VCaP (cell line): Measurements from ENCODE around the gene UBALD1.

Source experiments
- H3K27ac ChIP-seq: fragments of 450-650 bp; 2 replicates; pipeline ENCODE4 v1.5.1; 2017
- TF ChIP-seq, protein P1 (sequence below): fragments of 450-650 bp; conservative IDR thresholded peaks from 2 replicates; pipeline ENCODE4 v1.5.1; 2017; ENCODE audit warnings: mild to moderate bottlenecking, moderate library complexity

The UBALD1 gene

DNA sequence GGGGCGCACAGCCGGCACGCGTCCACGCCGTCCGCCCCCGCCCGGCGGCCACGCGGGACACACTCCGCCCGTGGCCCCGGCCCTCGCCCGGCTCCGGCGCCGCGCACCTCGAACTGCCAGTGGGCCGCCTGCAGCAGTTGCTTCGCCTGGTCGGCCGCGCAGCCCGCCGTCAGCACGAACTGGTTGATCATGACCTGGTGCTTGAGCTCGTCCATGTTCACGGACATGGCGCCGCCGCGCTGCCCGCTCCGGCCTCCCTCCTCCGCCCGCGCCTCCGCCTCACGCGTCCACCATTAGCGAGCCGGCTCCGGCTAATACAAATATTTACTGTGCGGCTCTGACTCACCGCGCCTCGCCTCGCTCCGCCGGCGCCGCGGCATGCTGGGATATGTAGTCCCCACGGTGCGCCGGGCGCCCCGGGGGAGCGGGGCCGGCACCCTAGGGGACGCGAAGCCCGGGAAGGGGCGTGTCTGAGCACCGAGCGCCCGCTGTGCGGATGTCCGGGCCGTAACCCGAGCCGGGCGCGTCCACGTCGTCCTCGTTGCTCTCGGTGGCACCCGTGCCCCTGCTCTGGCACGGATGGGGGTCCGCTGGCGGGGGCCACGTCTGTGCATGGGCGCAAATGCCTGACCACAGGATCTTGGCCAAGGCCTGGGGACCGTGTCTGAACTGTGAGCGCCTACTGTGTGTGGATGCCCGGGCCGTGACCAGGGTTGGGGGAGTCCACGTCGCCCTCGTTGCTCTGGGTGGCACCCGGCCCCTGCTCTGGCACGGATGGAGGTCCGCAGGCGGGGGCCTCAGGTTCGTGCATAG, at the start of gene UBALD1:
TSS of gene UBALD1 (minus strand) at position 318 of the 813 bp plus-strand sequence. CDS start at position 227, 91 bp downstream.
- TF ChIP-seq, protein P1, sequence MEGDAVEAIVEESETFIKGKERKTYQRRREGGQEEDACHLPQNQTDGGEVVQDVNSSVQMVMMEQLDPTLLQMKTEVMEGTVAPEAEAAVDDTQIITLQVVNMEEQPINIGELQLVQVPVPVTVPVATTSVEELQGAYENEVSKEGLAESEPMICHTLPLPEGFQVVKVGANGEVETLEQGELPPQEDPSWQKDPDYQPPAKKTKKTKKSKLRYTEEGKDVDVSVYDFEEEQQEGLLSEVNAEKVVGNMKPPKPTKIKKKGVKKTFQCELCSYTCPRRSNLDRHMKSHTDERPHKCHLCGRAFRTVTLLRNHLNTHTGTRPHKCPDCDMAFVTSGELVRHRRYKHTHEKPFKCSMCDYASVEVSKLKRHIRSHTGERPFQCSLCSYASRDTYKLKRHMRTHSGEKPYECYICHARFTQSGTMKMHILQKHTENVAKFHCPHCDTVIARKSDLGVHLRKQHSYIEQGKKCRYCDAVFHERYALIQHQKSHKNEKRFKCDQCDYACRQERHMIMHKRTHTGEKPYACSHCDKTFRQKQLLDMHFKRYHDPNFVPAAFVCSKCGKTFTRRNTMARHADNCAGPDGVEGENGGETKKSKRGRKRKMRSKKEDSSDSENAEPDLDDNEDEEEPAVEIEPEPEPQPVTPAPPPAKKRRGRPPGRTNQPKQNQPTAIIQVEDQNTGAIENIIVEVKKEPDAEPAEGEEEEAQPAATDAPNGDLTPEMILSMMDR = no peak
- peak within 1 kb of the TSS; percentile 90 for H3K27ac ChIP-seq

DNA sequence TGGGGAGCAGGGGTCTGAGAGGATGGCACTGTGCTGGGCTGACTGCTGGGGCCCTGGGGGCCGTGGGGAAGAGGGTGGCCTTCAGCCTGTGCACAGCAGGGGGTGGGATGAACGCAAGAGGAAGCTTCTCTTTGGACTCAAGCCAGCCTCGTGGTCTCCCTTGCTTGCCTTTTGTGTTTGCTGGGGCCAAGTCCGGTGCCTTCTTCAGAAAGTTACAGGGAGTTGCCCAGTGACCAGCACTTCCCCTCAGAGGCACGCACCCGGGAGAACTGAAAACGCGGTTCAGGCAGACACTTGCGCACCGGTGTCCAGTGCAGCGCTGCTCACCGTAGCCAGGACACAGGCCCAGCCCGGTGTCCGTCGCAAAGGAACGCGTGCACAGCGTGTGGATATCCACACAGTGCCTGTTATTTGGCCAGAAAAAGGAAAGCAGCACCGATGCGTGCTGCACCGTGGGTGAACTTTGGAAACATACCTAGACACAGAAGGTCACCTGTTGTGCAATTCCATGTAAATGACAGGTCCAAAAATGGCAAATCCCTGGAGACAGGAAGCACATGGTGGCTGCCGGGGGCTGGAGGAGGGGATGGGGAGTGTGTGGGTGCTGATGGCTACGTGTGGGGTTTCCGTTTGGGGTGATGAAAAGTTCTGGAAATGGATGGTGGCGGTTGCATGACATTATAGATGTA, 49.2 kb upstream of the UBALD1 start:
- H3K27ac ChIP-seq = no peak overlapping the region
- TF ChIP-seq, protein P1 = no peak

DNA sequence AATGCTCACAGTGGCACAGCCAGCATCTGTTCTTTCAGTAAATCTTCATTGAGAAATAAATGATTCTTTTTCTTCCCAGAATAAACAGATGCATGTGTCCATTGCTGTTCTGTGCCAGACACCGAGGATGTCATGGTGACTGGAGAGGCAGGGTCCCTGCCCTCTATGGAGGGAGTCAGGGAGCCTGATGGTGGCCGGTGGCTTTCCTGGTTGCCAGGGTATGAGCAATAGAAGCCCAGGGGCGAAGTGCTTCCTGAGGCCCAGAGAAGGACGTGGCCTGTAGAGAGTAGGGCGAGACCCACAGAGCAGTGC, 48.7 kb upstream of the UBALD1 start:
- no peak overlapping the region for H3K27ac ChIP-seq
- TF ChIP-seq, protein P1 = no peak

DNA sequence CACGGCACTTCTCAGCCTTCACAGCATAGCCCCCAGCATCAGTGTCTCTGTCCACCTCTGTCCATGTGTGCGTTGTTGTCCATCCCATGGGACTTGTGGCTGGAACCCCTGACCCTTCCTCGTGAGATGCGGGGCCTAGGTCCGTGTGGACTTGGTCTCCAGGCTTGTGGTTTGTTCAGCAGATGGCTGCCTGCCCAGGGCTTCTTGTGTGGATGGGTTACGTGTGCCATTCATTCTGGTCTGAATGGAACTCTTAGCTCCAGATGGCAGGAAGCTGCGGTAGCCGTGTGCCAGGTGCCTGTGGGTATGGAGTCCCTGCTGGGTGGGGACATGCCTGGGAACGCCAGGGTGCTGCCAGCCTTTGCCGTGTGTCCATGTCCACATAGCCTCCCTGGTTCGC, 47.0 kb upstream of the UBALD1 start:
- TF ChIP-seq, protein P1 = no peak

DNA sequence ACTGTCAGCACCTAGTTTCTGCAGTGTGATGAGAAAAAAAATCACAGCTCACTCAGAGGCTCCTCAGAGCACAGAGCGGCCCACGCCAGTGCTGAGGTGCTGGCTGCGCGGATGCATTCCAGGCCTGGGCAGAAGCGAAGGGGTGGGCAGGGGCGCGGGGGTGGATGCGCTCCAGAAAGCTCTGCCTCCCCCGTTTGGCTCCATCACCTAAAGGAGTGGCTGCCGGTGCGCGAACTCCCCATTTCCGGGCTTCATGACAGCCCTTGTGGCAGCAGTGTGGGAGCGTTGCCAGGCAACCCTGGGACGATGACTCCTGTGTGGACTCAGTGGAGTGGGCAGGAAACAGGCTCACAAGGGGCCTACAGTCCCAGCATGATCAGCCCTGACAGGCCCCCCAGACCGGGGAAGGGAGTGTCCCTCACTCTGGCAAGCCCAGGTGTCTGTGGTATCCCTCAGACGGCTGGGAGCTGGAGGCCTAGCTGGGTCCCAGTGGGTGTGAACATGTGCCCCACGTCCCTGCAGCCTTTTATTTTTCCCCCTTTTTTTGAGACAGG, 45.8 kb upstream of the UBALD1 start:
- H3K27ac ChIP-seq = no peak overlapping the region
- TF ChIP-seq, protein P1 = no peak

More for the DNA sequence above, 47.0 kb upstream of the UBALD1 start:
- H3K27ac ChIP-seq = no peak overlapping the region

DNA sequence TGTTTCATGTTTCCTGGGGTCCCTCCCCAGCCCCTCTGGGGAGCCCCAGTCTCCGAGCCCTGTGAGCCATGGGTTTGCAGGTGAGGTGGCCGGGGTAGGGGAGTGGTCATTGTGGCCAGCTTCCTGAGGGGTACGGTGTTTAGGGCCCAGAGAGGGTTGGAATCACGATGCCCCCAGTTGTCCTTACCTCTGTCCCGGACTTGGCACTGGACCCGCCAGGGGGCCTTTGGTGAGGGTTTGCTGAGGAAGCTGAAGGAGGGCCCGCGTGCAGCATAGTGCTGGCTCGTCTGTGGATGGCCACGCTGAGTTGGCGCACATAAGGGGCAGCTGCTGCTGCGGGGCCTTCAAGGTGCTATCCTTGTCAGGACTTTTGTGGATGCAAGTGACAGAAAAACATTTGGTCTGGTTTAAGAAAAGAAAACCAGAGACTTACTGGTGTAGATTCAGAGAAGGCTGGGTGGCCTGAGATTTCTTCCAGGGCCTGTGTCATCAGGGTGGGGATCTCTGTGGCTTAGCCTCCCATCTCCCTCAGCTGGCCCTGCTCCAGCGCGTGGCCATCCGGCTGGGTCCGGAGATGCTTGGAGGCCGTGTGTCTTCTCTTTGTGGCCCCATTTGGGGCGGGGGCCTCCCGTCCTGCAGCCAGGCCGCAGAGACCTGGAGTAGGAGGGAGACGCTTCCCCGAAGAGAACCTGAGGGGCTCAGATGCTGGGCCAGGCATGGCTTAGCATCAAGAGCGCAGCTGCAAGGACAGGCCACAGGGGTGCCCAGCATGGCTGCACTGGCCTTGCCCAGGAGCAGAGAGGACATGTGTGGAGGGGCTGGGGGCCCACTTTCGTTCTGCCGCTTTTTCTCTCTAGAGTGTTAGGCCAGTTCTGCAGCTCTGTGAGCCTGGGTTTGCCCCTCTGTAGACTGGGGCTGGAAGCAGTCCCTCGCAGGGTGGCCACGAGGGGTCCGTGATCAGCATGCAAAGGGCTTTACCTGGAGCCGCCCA, 45.0 kb upstream of the UBALD1 start:
- TF ChIP-seq, protein P1 = no peak
- no peak overlapping the region for H3K27ac ChIP-seq
